MCF 10A (cell line): Measurements from ENCODE around the gene NDUFAF4. TPM values are rescaled to one million over a fixed set of nuclear protein-coding genes. Genes with fewer than 3 reads are reported as not detected.

ENCODE experiments used
- BruUV-seq: library from RNA; stranded (reverse); fragments of 400-500 nt; replicated peaks from 2 replicates; lab custom pipeline; 2021; lab: Mats Ljungman, UMichigan
- CTCF ChIA-PET: fragments of 300-600 bp; sonication (Branson Sonifier 250); formaldehyde crosslinking; extraction: SDS; loops from one replicate; lab custom pipeline; 2021; ENCODE audit warnings: antibody characterized with exemption, inconsistent platforms; lab: Yijun Ruan, JAX
- POLR2A ChIA-PET: fragments of 300-600, 350-650 bp; sonication (Branson Sonifier 250); formaldehyde crosslinking; extraction: SDS; loops from one replicate; lab custom pipeline; 2020; ENCODE audit warnings: antibody characterized with exemption, inconsistent platforms; lab: Yijun Ruan, JAX
- DNase-seq: peaks from one replicate; pipeline ENCODE4 v3.0.0-alpha.2; 2018; ENCODE audit not compliant: unreplicated experiment
- H3K27ac Mint-ChIP-seq: one replicate; pipeline ENCODE4 v1.8.0; 2022; ENCODE audit warnings: mild to moderate bottlenecking, low read depth, mixed read lengths; ENCODE audit not compliant: unreplicated experiment
- H3K27me3 Mint-ChIP-seq: one replicate; pipeline ENCODE4 v1.8.0; 2022; ENCODE audit warnings: mixed read lengths; ENCODE audit not compliant: insufficient read depth, unreplicated experiment
- H3K36me3 Mint-ChIP-seq: one replicate; pipeline ENCODE4 v1.8.0; 2022; ENCODE audit warnings: mild to moderate bottlenecking, moderate library complexity, mixed read lengths; ENCODE audit not compliant: insufficient read depth, unreplicated experiment
- H3K4me1 Mint-ChIP-seq: one replicate; pipeline ENCODE4 v1.8.0; 2022; ENCODE audit warnings: mixed read lengths; ENCODE audit not compliant: insufficient read depth, unreplicated experiment
- H3K4me3 Mint-ChIP-seq: one replicate; pipeline ENCODE4 v1.8.0; 2022; ENCODE audit warnings: mild to moderate bottlenecking, moderate library complexity, mixed read lengths; ENCODE audit not compliant: unreplicated experiment
- H3K9me3 Mint-ChIP-seq: one replicate; pipeline ENCODE4 v1.8.0; 2022; ENCODE audit warnings: mixed read lengths; ENCODE audit not compliant: unreplicated experiment
- intact Hi-C: fragments of 100-400 bp; cut with micrococcal nuclease; formaldehyde crosslinking; loops from 2 replicates; pipeline ENCODE4 v1.14.1; 2022
- total RNA-seq: library from RNA; stranded (reverse); gene quantifications from 2 replicates; pipeline ENCODE4 v1.2.3, GENCODE V29; 2022
- TF ChIP-seq, protein P1 (sequence below): fragments of 200-600 bp; IDR thresholded peaks from one replicate; pipeline ENCODE4 v1.8.0; 2022; ENCODE audit warnings: antibody characterized with exemption, mild to moderate bottlenecking; ENCODE audit not compliant: unreplicated experiment

The NDUFAF4 gene
- total RNA-seq, 1 experiment from 2014 or later, result 42.5 TPM

DNA sequence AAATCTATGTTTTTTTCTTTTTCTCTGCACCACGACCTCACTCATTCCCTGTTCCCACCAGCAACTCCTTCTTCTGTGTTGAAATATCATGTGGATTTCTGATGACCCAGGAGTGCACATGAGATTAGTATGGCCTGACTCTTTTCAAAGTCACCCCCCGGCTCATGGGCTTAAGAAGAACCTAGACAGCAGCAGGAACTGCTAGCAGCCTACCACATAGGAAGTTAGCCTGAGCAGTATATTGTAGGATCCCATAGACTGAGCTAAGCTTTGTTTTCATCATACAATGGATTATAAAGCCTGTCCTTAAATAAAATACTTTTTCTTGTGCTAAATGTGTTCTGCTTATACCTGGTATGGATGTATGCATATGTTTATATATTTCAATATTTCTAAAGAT is 33.5 kb upstream of the NDUFAF4 start:
- DNase-seq, result no peak
- ChIA-PET CTCF (interaction anchor here (1.0 kb wide), 1 partner anchor 41 kb away, joined by 4 read pairs; no protein-coding TSS in a partner anchor), POLR2A (no interaction called here)
- Mint-ChIP-seq H3K4me1 (no peaks in the 10 kb centered on the region), H3K27me3 (peaks cover 78% of the 10 kb centered on the region), H3K36me3 (peaks cover 7% of the 10 kb centered on the region), H3K27ac (no peak overlapping the region), H3K9me3 (no peaks in the 10 kb centered on the region), H3K4me3 (no peak overlapping the region)
- intact Hi-C loops, result no loop called here
- TF ChIP-seq, protein P1, sequence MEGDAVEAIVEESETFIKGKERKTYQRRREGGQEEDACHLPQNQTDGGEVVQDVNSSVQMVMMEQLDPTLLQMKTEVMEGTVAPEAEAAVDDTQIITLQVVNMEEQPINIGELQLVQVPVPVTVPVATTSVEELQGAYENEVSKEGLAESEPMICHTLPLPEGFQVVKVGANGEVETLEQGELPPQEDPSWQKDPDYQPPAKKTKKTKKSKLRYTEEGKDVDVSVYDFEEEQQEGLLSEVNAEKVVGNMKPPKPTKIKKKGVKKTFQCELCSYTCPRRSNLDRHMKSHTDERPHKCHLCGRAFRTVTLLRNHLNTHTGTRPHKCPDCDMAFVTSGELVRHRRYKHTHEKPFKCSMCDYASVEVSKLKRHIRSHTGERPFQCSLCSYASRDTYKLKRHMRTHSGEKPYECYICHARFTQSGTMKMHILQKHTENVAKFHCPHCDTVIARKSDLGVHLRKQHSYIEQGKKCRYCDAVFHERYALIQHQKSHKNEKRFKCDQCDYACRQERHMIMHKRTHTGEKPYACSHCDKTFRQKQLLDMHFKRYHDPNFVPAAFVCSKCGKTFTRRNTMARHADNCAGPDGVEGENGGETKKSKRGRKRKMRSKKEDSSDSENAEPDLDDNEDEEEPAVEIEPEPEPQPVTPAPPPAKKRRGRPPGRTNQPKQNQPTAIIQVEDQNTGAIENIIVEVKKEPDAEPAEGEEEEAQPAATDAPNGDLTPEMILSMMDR, result no peak
- no TSS peak for BruUV-seq

DNA sequence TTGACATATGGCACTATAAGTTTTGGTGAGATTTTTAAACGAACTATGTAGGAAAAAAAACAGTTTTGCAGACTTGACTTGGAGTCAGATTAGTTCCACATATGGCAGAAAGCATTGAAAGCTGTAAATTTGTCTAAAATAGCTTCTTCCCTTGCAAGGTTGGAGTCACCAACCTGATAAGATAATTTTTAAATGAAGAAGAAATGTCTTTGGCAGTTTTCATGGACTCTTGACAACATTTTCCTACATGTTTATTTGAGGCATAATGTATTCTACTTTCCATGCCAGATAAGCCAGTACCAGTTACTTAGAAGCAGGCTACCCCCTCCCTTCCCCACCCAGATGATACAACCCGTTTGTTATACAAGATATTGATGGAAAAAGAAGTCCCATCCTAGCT is 32.0 kb upstream of the NDUFAF4 start:
- H3K27ac Mint-ChIP-seq, result no peak overlapping the region
- ChIA-PET CTCF (no interaction called here), POLR2A (interaction anchor here (0.7 kb wide), 1 partner anchor 9 kb away, joined by 3 read pairs; no protein-coding TSS in a partner anchor)
- no peaks in the 10 kb centered on the region for H3K4me1 Mint-ChIP-seq
- no peak for DNase-seq
- H3K27me3 Mint-ChIP-seq, result peaks cover 89% of the 10 kb centered on the region
- H3K4me3 Mint-ChIP-seq, result no peak overlapping the region
- TF ChIP-seq, protein P1, result no peak
- H3K36me3 Mint-ChIP-seq, result peaks cover 7% of the 10 kb centered on the region
- intact Hi-C loops, result no loop called here
- no TSS peak for BruUV-seq
- no peaks in the 10 kb centered on the region for H3K9me3 Mint-ChIP-seq

DNA sequence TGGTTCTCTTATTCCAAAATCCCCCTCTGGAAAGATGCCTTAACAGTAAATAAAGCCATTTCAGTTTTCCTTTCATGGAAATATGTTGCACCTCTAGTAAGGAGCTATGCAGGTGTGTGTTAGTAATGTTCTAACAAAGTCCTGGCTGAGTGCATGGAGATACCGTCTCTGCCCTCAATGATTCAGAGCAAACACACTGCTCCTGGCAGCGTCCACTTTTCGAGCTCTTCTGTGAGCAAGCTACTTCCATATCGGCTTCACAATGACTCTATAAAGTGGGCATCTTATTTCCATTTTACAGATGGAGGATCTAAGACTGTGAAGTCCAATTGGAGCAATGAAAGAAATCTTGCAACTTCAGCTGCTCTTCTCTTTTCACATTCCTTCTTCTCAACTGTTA is 30.0 kb upstream of the NDUFAF4 start:
- Mint-ChIP-seq H3K4me1 (no peaks in the 10 kb centered on the region), H3K27me3 (peaks cover 97% of the 10 kb centered on the region), H3K27ac (no peak overlapping the region), H3K36me3 (peaks cover 7% of the 10 kb centered on the region), H3K9me3 (no peaks in the 10 kb centered on the region), H3K4me3 (no peak overlapping the region)
- ChIA-PET POLR2A (interaction anchor here (0.6 to 0.8 kb wide), 2 partner anchors 11 to 31 kb away, joined by 3 read pairs; no protein-coding TSS in a partner anchor), CTCF (interaction anchor here (0.6 to 1.1 kb wide), 3 partner anchors 24 to 113 kb away, joined by 4 to 7 read pairs (median 4); partner anchors contain the start of gene NDUFAF4)
- intact Hi-C loops, result no loop called here
- BruUV-seq, result no TSS peak
- TF ChIP-seq, protein P1, result no peak
- DNase-seq, result no peak

DNA sequence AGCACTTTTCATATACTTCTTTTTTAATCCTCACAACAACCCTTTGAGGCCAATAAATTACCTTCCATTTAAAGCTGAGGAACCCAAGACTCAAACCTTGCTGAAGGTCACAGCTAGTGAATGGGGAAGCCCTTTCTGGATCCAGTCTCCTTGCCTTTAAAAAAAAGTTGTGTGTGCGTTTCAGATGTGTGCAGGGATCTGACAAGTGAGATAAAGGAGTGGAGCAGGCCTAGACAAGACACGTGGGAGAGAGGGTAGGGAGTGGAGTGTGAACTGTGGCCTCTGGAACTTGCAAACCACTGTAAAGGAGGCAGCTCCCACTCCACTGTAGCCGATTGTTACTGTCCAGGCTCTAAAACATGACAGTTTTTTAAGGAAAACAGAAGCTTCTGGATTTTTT is 28.7 kb upstream of the NDUFAF4 start:
- CTCF ChIA-PET, result interaction anchor here (1.1 kb wide), 1 partner anchor 22 kb away, joined by 3 read pairs; no protein-coding TSS in a partner anchor
- peaks cover 7% of the 10 kb centered on the region for H3K36me3 Mint-ChIP-seq
- intact Hi-C loops, result no loop called here
- TF ChIP-seq, protein P1, result no peak
- DNase-seq, result no peak
- H3K27me3 Mint-ChIP-seq, result peaks cover 100% of the 10 kb centered on the region
- H3K9me3 Mint-ChIP-seq, result no peaks in the 10 kb centered on the region
- POLR2A ChIA-PET, result interaction anchor here (1.1 kb wide), 1 partner anchor 28 kb away, joined by 3 read pairs; no protein-coding TSS in a partner anchor
- no peaks in the 10 kb centered on the region for H3K4me1 Mint-ChIP-seq
- no peak overlapping the region for H3K4me3 Mint-ChIP-seq
- H3K27ac Mint-ChIP-seq, result no peak overlapping the region
- BruUV-seq, result no TSS peak
